Neutrophil (primary cell): ENCODE measurements around the gene MYH9.
A peak's percentile ranks its signal among the peaks of the same experiment; 100 is the strongest.

Source experiments
- H3K27ac ChIP-seq: fragments of 200-600 bp; sonication (generic); 2 replicates; pipeline ENCODE4 v1.5.1; 2016; ENCODE audit warnings: mild to moderate bottlenecking, moderate library complexity
- H3K27me3 ChIP-seq: fragments of 200-600 bp; sonication (generic); 2 replicates; pipeline ENCODE4 v1.6.0; 2016; ENCODE audit warnings: mild to moderate bottlenecking
- H3K36me3 ChIP-seq: fragments of 200-600 bp; sonication (generic); 2 replicates; pipeline ENCODE4 v1.5.1; 2017
- H3K4me1 ChIP-seq, 2 experiments: fragments of 200-600 bp in 1 of 2; sonication (generic) in 1 of 2; 1 replicate in 1 of 2; 2 replicates in 1 of 2; pipeline versions ENCODE4 v1.5.1 to v1.6.1; 2013 to 2016; ENCODE audit warnings: low read depth in 1 of 2, low read length in 1 of 2, mild to moderate bottlenecking in 1 of 2, moderate library complexity in 1 of 2; ENCODE audit not compliant: control insufficient read depth in 1 of 2, insufficient read depth in 1 of 2
- H3K4me3 ChIP-seq, 2 experiments: fragments of 200-600 bp in 1 of 2; sonication (generic) in 1 of 2; 1 replicate in 1 of 2; 2 replicates in 1 of 2; pipeline ENCODE4 v1.5.1; 2013 to 2016; ENCODE audit warnings: low read depth in 1 of 2, low read length in 1 of 2, mild to moderate bottlenecking in 1 of 2, moderate library complexity in 1 of 2
- H3K9me3 ChIP-seq: fragments of 200-600 bp; sonication (generic); 2 replicates; pipeline ENCODE4 v1.5.1; 2016
- TF ChIP-seq, protein P1 (sequence below): fragments of 200-600 bp; sonication (generic); IDR thresholded peaks from 2 replicates; pipeline ENCODE4 v1.5.1; 2016; ENCODE audit warnings: antibody characterized with exemption

The MYH9 gene

DNA sequence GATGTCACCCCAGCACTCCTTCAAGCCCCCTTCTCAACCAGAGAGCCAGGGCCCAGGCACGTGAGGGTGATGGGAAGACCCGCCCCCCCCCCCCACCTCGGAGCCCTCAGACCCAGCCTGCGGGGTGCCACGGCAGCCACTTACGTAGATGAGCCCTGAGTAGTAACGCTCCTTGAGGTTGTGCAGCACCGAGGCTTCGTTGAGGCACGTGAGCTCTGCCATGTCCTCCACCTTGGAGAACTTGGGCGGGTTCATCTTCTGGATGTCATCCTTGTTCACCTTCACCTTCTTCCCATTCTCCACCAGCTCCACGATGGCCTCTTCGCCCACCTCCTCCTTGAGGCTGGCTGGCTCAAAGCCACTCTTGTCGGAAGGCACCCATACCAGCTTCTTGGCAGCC lies 39.0 kb downstream of the MYH9 start:
- peaks cover 65% of the 10 kb centered on the region for H3K36me3 ChIP-seq
- H3K4me1 ChIP-seq = peaks cover 33 to 61% of the 10 kb centered on the region in 2 experiments

DNA sequence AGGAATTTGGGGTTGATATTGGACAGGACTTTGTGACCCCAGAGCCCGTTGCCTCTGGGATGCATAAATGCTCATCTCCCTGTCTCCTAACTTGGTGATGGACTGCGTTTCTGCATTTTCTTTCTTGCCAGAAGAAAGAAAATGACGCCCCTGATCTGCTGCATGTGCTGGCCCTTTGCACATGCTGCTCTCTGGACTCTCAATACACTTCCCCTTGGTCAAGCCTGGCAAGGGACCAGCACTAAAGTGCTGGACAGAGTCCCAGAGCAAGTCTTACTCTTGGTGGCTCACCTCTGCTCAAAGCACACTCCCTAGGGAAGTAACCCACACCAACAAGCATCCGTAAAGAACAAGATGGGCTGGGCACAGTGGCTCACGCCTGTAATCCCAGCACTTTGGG lies 40.7 kb downstream of the MYH9 start:
- Histone ChIP-seq H3K9me3 (no peaks in the 10 kb centered on the region), H3K4me3 (no peak overlapping the region), H3K27me3 (no peaks in the 10 kb centered on the region), H3K4me1 (peaks cover 23 to 45% of the 10 kb centered on the region in 2 experiments), H3K36me3 (peaks cover 66% of the 10 kb centered on the region), H3K27ac (peak overlapping the region; percentile 63)
- TF ChIP-seq, protein P1, sequence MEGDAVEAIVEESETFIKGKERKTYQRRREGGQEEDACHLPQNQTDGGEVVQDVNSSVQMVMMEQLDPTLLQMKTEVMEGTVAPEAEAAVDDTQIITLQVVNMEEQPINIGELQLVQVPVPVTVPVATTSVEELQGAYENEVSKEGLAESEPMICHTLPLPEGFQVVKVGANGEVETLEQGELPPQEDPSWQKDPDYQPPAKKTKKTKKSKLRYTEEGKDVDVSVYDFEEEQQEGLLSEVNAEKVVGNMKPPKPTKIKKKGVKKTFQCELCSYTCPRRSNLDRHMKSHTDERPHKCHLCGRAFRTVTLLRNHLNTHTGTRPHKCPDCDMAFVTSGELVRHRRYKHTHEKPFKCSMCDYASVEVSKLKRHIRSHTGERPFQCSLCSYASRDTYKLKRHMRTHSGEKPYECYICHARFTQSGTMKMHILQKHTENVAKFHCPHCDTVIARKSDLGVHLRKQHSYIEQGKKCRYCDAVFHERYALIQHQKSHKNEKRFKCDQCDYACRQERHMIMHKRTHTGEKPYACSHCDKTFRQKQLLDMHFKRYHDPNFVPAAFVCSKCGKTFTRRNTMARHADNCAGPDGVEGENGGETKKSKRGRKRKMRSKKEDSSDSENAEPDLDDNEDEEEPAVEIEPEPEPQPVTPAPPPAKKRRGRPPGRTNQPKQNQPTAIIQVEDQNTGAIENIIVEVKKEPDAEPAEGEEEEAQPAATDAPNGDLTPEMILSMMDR = no peak

More for the DNA sequence above, 39.0 kb downstream of the MYH9 start:
- Histone ChIP-seq H3K9me3 (no peaks in the 10 kb centered on the region), H3K27ac (peak overlapping the region; percentile 91), H3K27me3 (no peaks in the 10 kb centered on the region), H3K4me3 (no peak overlapping the region)
- TF ChIP-seq, protein P1 = no peak

DNA sequence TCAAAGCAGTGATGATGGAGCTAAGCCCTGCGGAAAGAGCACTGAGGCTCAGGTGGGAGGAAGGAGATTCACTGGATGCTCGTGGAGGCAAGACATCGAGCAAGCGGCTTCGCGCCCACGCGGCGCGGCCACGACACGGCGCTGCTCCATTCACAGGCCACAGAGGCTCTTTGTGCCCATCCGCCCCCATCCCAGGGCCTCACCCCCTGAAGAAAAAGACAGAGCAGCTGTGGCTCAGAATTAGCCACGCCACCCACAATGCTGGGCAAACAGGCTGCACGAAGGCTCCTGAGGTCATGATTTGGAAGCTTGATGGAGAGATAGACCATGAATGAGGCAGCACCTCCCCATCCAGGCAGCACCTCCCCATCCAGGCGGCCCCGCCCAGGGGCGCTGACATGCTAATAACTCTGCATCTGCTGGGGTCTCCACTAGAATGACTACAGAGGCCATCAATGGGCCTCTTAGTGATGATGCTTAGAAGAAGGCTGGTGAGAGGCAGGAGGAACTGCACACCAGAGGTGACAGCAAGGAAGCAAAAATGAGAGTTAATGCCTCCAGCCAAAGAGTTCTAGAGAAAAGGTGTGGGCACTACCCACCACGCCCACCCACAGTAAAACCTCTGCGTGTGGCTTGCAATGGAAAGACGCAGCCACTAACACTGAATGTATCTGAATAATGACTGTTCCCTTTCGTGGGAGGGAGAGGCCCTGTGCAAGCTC lies 43.5 kb downstream of the MYH9 start:
- peaks cover 7 to 25% of the 10 kb centered on the region in 2 experiments for H3K4me1 ChIP-seq
- H3K27ac ChIP-seq = peak overlapping the region; percentile 58
- TF ChIP-seq, protein P1 = no peak
- no peaks in the 10 kb centered on the region for H3K27me3 ChIP-seq
- no peaks in the 10 kb centered on the region for H3K9me3 ChIP-seq
- no peak overlapping the region for H3K4me3 ChIP-seq
- peaks cover 91% of the 10 kb centered on the region for H3K36me3 ChIP-seq

DNA sequence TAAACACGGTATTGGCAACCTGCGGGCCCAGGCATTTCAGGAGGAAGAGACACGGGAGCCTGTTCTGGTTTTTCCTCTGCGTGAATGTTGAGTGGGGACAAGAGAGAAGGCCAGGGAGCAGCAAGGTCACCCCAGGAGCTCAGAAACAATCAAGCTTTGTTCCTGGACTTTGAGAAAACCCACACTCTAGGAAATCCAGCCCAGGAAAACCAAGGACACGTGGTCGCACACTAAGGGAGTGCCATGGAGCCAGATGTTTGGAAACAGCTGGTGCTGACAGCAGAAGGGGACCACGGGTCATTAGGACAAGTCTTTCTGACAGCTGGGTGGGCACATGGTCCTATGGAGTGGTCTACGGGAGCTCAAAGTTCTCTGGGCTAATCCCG lies 44.1 kb downstream of the MYH9 start:
- Histone ChIP-seq H3K9me3 (no peaks in the 10 kb centered on the region), H3K4me1 (peaks cover 7 to 20% of the 10 kb centered on the region in 2 experiments), H3K27me3 (no peaks in the 10 kb centered on the region), H3K27ac (peak overlapping the region; percentile 58), H3K36me3 (peaks cover 92% of the 10 kb centered on the region), H3K4me3 (no peak overlapping the region)
- TF ChIP-seq, protein P1 = no peak

DNA sequence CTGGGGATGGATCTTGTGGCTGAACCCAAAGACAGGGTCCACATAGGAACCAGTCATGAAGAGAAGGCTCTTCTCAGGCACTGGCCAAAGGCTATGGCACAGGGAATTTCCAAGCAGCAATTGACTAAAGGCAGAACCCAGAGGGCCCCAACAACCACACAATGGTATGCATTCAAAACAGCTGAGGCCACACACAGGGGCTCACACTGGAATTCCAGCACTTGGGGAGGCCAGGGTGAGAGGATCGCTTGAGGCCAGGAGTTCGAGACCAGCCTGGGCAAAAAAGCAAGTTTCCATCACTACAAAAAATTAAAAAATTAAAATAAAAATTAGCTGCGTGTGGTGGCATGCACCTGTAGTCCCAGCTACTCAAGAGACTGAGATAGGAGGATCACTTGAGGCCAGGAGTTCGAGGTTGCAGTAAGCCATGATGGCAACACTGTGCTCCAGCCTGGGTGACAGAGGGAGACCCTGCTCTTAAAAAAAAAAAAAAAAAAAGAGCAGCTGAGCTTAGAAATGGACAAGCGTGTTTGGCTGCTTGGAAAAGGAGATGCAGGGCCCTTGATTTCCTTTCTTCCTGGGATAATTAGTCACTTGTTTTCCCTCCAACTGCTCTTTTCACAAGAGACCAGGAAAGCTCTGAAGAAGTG lies 44.6 kb downstream of the MYH9 start:
- Histone ChIP-seq H3K4me1 (peaks cover 7 to 19% of the 10 kb centered on the region in 2 experiments), H3K9me3 (no peaks in the 10 kb centered on the region), H3K27me3 (no peaks in the 10 kb centered on the region), H3K27ac (peak overlapping the region; percentile 58), H3K4me3 (no peak overlapping the region), H3K36me3 (peaks cover 92% of the 10 kb centered on the region)
- TF ChIP-seq, protein P1 = no peak
